GM12878 (cell line): ENCODE measurements around the gene RBM42. TPM values are rescaled to one million over a fixed set of nuclear protein-coding genes. Genes with fewer than 3 reads are reported as not detected.

Experiments
- ATF7 ChIP-seq: fragments of 450-650 bp; IDR thresholded peaks from 2 replicates; pipeline ENCODE4 v1.6.1; 2016; ENCODE audit warnings: low read depth, mild to moderate bottlenecking
- CBX5 ChIP-seq: sonication (generic); IDR thresholded peaks from 2 replicates; pipeline ENCODE4 v1.6.1; 2016; ENCODE audit warnings: low read depth, moderate library complexity, mild to moderate bottlenecking, inconsistent platforms
- CREB1 ChIP-seq: IDR thresholded peaks from 2 replicates; pipeline ENCODE4 v1.6.1; 2012; ENCODE audit warnings: low read depth, mild to moderate bottlenecking, inconsistent platforms
- EGR1 ChIP-seq, 2 experiments: IDR thresholded peaks; 1 replicate in 1 of 2; 2 replicates in 1 of 2; pipeline ENCODE4 v1.6.1; 2011 to 2012; ENCODE audit warnings: low read depth in 2 of 2, low read length in 2 of 2, borderline replicate concordance in 1 of 2, mild to moderate bottlenecking in 1 of 2, moderate library complexity in 1 of 2
- EZH2 ChIP-seq: IDR thresholded peaks from 2 replicates; pipeline ENCODE4 v1.6.1; 2012; ENCODE audit warnings: low read depth, mild to moderate bottlenecking, control low read depth, inconsistent platforms, low read length, borderline replicate concordance; ENCODE audit not compliant: control insufficient read depth
- NFYA ChIP-seq: IDR thresholded peaks from 2 replicates; pipeline ENCODE4 v1.6.1; 2011; ENCODE audit warnings: low read depth, mild to moderate bottlenecking, low read length, improper control_type of control experiment, borderline replicate concordance
- PAX5 ChIP-seq: IDR thresholded peaks from 2 replicates; pipeline ENCODE4 v1.6.1; 2011; ENCODE audit warnings: low read depth, low read length, borderline replicate concordance
- SIN3A ChIP-seq: IDR thresholded peaks from 2 replicates; pipeline ENCODE4 v1.6.1; 2012; ENCODE audit warnings: low read depth, low read length, improper control_type of control experiment
- SMARCA5 ChIP-seq: fragments of 450-650 bp; IDR thresholded peaks from 2 replicates; pipeline ENCODE4 v1.6.1; 2017; ENCODE audit warnings: mild to moderate bottlenecking
- SRF ChIP-seq, 2 experiments: IDR thresholded peaks; 2 replicates each; pipeline ENCODE4 v1.6.1; 2011; ENCODE audit warnings: low read depth in 2 of 2, low read length in 2 of 2, mild to moderate bottlenecking in 1 of 2, moderate library complexity in 1 of 2
- ZSCAN29 ChIP-seq: fragments of 450-650 bp; IDR thresholded peaks from 2 replicates; pipeline ENCODE4 v1.6.1; 2017; ENCODE audit warnings: mild to moderate bottlenecking, moderate library complexity
- polyA plus RNA-seq, 11 experiments: library from polyadenylated mRNA; depleted of rRNA in 4 of 11; unstranded in 6 of 11; stranded (reverse) in 5 of 11; fragments of >200 nt; fragmentation: Nextera tagmentation in 4 of 11; fragmentation: Illumina TruSeq in 1 of 11; extraction: Ambion mirVana in 4 of 11; extraction: Trizol in 1 of 11; gene quantifications; 1 replicate in 1 of 11; 2 replicates in 10 of 11; pipeline versions ENCODE4 v1.2.1 to v1.2.3, GENCODE V29; 2011 to 2016; ENCODE audit warnings: inconsistent platforms in 2 of 11, missing spikeins in 2 of 11, low read depth in 1 of 11
- total RNA-seq, 4 experiments: library from RNA; depleted of rRNA in 3 of 4; stranded (reverse); fragments of >200 nt in 3 of 4; fragmentation: Illumina TruSeq in 1 of 4; extraction: Trizol in 1 of 4; gene quantifications; 2 replicates each; pipeline versions ENCODE4 v1.2.1 to v1.2.3, GENCODE V29; 2013 to 2021
- TF ChIP-seq, protein P1 (sequence below): IDR thresholded peaks from 2 replicates; pipeline ENCODE4 v1.6.1; 2012; ENCODE audit warnings: improper control_type of control experiment, low read depth, low read length; ENCODE audit not compliant: insufficient replicate concordance
- TF ChIP-seq, protein P2 (sequence below): fragments of 450-650 bp; IDR thresholded peaks from 2 replicates; pipeline ENCODE4 v1.6.1; 2017; ENCODE audit warnings: low read depth, mild to moderate bottlenecking, moderate library complexity
- TF ChIP-seq, protein P3 (sequence below): fragments of 450-650 bp; IDR thresholded peaks from 2 replicates; pipeline ENCODE4 v1.6.1; 2016; ENCODE audit warnings: mild to moderate bottlenecking
- TF ChIP-seq, protein P4 (sequence below): IDR thresholded peaks from 2 replicates; pipeline ENCODE4 v1.6.1; 2011; ENCODE audit warnings: borderline replicate concordance, low read depth, mild to moderate bottlenecking, moderate library complexity, mixed read lengths, low read length; ENCODE audit not compliant: insufficient read depth; ENCODE audit errors: extremely low read length
- TF ChIP-seq, protein P5 (sequence below): fragments of 450-650 bp; IDR thresholded peaks from 2 replicates; pipeline ENCODE4 v1.6.1; 2014; ENCODE audit warnings: mild to moderate bottlenecking
- TF ChIP-seq, protein P6 (sequence below): IDR thresholded peaks from 2 replicates; pipeline ENCODE4 v1.6.1; 2012; ENCODE audit warnings: low read depth, low read length, improper control_type of control experiment

The RBM42 gene
- total and polyA plus RNA-seq, 10 of the 15 experiments (the other 5 are each of a cell fraction or from before 2014, with no cell fraction given) = 4.2 to 117 (median 48.5) TPM

DNA sequence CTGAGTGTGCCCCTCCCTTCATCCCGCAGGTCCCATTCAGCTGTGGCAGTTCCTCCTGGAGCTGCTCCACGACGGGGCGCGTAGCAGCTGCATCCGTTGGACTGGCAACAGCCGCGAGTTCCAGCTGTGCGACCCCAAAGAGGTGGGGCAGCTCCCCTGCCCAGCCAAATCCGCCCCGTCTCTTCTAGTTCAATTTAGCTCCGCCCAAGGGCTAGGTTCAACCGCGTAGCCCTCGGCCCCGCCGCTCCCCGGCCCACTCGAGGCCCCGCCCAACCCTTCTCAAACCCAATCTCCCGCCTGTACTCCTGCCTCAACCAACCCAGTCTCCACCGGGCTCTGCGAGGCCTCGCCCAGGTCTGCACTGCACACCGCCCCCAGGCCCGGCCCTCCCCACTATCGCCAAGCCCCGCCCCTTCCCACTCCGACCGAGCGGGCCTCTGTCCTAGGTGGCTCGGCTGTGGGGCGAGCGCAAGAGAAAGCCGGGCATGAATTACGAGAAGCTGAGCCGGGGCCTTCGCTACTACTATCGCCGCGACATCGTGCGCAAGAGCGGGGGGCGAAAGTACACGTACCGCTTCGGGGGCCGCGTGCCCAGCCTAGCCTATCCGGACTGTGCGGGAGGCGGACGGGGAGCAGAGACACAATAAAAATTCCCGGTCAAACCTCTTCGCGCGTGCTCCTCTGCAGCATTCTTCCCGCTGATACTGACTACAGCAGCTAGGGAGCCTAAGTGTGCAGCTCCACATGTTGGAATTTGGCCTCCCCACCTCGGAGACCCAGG is 15.6 kb downstream of the RBM42 start (continued):
- TF ChIP-seq, protein P1, sequence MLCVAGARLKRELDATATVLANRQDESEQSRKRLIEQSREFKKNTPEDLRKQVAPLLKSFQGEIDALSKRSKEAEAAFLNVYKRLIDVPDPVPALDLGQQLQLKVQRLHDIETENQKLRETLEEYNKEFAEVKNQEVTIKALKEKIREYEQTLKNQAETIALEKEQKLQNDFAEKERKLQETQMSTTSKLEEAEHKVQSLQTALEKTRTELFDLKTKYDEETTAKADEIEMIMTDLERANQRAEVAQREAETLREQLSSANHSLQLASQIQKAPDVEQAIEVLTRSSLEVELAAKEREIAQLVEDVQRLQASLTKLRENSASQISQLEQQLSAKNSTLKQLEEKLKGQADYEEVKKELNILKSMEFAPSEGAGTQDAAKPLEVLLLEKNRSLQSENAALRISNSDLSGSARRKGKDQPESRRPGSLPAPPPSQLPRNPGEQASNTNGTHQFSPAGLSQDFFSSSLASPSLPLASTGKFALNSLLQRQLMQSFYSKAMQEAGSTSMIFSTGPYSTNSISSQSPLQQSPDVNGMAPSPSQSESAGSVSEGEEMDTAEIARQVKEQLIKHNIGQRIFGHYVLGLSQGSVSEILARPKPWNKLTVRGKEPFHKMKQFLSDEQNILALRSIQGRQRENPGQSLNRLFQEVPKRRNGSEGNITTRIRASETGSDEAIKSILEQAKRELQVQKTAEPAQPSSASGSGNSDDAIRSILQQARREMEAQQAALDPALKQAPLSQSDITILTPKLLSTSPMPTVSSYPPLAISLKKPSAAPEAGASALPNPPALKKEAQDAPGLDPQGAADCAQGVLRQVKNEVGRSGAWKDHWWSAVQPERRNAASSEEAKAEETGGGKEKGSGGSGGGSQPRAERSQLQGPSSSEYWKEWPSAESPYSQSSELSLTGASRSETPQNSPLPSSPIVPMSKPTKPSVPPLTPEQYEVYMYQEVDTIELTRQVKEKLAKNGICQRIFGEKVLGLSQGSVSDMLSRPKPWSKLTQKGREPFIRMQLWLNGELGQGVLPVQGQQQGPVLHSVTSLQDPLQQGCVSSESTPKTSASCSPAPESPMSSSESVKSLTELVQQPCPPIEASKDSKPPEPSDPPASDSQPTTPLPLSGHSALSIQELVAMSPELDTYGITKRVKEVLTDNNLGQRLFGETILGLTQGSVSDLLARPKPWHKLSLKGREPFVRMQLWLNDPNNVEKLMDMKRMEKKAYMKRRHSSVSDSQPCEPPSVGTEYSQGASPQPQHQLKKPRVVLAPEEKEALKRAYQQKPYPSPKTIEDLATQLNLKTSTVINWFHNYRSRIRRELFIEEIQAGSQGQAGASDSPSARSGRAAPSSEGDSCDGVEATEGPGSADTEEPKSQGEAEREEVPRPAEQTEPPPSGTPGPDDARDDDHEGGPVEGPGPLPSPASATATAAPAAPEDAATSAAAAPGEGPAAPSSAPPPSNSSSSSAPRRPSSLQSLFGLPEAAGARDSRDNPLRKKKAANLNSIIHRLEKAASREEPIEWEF = no peak
- TF ChIP-seq SRF (IDR thresholded peaks at IDR 0.05; ENCODE audit: low read depth in 2 of 2, low read length in 2 of 2) = no peak
- TF ChIP-seq, protein P2, sequence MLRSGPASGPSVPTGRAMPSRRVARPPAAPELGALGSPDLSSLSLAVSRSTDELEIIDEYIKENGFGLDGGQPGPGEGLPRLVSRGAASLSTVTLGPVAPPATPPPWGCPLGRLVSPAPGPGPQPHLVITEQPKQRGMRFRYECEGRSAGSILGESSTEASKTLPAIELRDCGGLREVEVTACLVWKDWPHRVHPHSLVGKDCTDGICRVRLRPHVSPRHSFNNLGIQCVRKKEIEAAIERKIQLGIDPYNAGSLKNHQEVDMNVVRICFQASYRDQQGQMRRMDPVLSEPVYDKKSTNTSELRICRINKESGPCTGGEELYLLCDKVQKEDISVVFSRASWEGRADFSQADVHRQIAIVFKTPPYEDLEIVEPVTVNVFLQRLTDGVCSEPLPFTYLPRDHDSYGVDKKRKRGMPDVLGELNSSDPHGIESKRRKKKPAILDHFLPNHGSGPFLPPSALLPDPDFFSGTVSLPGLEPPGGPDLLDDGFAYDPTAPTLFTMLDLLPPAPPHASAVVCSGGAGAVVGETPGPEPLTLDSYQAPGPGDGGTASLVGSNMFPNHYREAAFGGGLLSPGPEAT = no peak
- no peak for TF ChIP-seq ZSCAN29
- TF ChIP-seq, protein P3, sequence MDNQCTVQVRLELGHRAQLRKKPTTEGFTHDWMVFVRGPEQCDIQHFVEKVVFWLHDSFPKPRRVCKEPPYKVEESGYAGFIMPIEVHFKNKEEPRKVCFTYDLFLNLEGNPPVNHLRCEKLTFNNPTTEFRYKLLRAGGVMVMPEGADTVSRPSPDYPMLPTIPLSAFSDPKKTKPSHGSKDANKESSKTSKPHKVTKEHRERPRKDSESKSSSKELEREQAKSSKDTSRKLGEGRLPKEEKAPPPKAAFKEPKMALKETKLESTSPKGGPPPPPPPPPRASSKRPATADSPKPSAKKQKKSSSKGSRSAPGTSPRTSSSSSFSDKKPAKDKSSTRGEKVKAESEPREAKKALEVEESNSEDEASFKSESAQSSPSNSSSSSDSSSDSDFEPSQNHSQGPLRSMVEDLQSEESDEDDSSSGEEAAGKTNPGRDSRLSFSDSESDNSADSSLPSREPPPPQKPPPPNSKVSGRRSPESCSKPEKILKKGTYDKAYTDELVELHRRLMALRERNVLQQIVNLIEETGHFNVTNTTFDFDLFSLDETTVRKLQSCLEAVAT = no peak
- TF ChIP-seq, protein P4, sequence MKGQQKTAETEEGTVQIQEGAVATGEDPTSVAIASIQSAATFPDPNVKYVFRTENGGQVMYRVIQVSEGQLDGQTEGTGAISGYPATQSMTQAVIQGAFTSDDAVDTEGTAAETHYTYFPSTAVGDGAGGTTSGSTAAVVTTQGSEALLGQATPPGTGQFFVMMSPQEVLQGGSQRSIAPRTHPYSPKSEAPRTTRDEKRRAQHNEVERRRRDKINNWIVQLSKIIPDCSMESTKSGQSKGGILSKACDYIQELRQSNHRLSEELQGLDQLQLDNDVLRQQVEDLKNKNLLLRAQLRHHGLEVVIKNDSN = peak; percentile 13
- no peak for TF ChIP-seq CREB1
- TF ChIP-seq, protein P5, sequence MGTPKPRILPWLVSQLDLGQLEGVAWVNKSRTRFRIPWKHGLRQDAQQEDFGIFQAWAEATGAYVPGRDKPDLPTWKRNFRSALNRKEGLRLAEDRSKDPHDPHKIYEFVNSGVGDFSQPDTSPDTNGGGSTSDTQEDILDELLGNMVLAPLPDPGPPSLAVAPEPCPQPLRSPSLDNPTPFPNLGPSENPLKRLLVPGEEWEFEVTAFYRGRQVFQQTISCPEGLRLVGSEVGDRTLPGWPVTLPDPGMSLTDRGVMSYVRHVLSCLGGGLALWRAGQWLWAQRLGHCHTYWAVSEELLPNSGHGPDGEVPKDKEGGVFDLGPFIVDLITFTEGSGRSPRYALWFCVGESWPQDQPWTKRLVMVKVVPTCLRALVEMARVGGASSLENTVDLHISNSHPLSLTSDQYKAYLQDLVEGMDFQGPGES = no peak
- peak; percentile 15; the same call in 1 of the 2 replicates for TF ChIP-seq SMARCA5
- no peak for TF ChIP-seq EZH2
- TF ChIP-seq PAX5 = no peak
- TF ChIP-seq ATF7 = no peak
- TF ChIP-seq CBX5 = no peak
- TF ChIP-seq, protein P6, sequence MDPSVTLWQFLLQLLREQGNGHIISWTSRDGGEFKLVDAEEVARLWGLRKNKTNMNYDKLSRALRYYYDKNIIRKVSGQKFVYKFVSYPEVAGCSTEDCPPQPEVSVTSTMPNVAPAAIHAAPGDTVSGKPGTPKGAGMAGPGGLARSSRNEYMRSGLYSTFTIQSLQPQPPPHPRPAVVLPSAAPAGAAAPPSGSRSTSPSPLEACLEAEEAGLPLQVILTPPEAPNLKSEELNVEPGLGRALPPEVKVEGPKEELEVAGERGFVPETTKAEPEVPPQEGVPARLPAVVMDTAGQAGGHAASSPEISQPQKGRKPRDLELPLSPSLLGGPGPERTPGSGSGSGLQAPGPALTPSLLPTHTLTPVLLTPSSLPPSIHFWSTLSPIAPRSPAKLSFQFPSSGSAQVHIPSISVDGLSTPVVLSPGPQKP = no peak
- no peak for TF ChIP-seq EGR1 (IDR thresholded peaks at IDR 0.05; ENCODE audit: borderline replicate concordance in 1 of 2, low read depth in 2 of 2, low read length in 2 of 2)
- no peak for TF ChIP-seq NFYA
- peak; percentile 59; the same call in 1 of the 2 replicates for TF ChIP-seq SIN3A
